Brain microvascular endothelial cell (primary cell): ENCODE results near the gene FNDC4.
A peak's percentile ranks its signal among the peaks of the same experiment; 100 is the strongest.

Experiments used
- DNase-seq: peaks from one replicate; pipeline ENCODE4 v3.0.0-alpha.2; 2020
- H3K27ac ChIP-seq: fragments of 250-450 bp; sonication (Bioruptor Pico); 2 replicates; pipeline ENCODE4 v1.5.1; 2020; ENCODE audit warnings: mild to moderate bottlenecking, moderate library complexity
- H3K27me3 ChIP-seq: fragments of 250-450 bp; sonication (Bioruptor Pico); replicated peaks from 2 replicates; pipeline ENCODE4 v1.5.1; 2020; ENCODE audit warnings: mild to moderate bottlenecking
- H3K36me3 ChIP-seq: fragments of 250-450 bp; sonication (Bioruptor Pico); replicated peaks from 2 replicates; pipeline ENCODE4 v1.5.1; 2020; ENCODE audit warnings: mild to moderate bottlenecking
- H3K4me3 ChIP-seq: 2 replicates; pipeline ENCODE4 v1.5.1; 2011; ENCODE audit warnings: low read depth, mild to moderate bottlenecking, control low read depth, low read length, moderate library complexity
- CTCF ChIP-seq: IDR thresholded peaks from 2 replicates; pipeline ENCODE4 v1.5.1; 2011; ENCODE audit warnings: low read depth, mild to moderate bottlenecking, moderate library complexity, low read length, control low read depth, inconsistent platforms; ENCODE audit errors: missing control alignments
- in situ Hi-C: cut with HindIII; loops from 2 replicates; pipeline ENCODE4 v1.10.0; 2017; ENCODE audit warnings: low sequenced_read_pairs, low pct_ligation_motif_present

Gene FNDC4

GRCh38 chr2:27497288-27497627 lies 2.3 kb upstream of the FNDC4 start:
- Histone ChIP-seq H3K27me3 (no peaks in the 10 kb centered on the region), H3K27ac (no peak overlapping the region), H3K36me3 (no peaks in the 10 kb centered on the region), H3K4me3 (no peak overlapping the region)
- in situ Hi-C loops, result no loop called here
- DNase-seq, result no peak
- no peak for TF ChIP-seq CTCF

DNA sequence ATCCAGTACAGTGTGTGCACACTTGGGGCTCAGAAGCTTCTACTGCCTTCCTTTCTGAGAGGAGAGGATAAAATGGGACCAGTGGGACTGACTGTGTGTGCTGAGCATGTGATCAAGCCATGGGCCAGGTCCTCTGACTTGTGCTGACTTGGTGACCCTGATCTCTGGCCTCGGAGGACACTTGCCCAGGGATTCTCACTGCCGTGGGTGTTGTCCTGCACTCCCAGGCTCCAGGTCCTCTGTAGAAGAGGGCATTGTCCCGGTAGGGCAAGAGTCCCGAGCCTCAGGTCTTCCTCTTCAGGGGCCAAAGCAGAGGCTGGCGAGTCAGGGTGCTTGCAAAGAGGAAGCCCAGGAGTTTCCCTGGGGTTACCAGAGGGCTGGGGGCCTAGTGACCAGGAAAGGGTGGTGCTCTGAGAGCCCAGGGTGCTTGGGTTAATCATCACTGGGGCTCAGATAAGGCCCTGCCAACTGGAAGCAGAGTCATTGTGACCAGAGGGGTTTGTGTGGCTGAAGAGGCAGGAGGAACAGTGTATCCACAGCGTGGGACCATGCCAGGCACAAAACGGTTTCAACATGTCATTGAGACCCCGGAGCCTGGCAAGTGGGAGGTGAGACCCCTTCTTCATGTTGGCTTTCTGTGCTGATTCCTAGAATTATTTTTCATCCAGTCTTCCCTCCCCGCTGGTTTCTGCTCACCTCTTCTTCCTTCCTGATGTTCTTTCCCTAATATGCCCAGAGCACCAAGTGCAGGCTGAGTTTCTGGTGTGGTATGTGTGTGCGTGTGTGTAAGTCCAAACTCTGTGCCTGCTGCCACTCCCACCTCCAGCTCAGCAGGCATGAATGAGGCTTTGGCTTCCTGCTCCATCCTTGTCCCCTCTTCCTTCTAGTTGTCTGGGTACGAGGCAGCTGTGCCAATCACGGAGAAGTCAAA lies 1.6 kb upstream of the FNDC4 start, which contains the start of gene GCKR:
Gene GCKR (plus strand): TSS at position 483 of the 931 bp plus-strand sequence. CDS start 66 bp downstream, at position 549.
- DNase-seq, result no peak
- no peak for TF ChIP-seq CTCF
- no peaks in the 10 kb centered on the region for H3K27me3 ChIP-seq
- no peak within 1 kb of the TSS for H3K4me3 ChIP-seq
- no peaks in the 10 kb centered on the region for H3K36me3 ChIP-seq
- no peak within 1 kb of the TSS for H3K27ac ChIP-seq
- in situ Hi-C loops, result no loop called here

- no peaks in the 10 kb centered on the region for H3K27me3 ChIP-seq
- no peak for TF ChIP-seq CTCF
- no peaks in the 10 kb centered on the region for H3K36me3 ChIP-seq
- no peak overlapping the region for H3K27ac ChIP-seq
- in situ Hi-C loops, result no loop called here
- no peak for DNase-seq
- no peak overlapping the region for H3K4me3 ChIP-seq
Observed at GRCh38 chr2:27495840-27496356, 898 bp upstream of the FNDC4 start.

DNA sequence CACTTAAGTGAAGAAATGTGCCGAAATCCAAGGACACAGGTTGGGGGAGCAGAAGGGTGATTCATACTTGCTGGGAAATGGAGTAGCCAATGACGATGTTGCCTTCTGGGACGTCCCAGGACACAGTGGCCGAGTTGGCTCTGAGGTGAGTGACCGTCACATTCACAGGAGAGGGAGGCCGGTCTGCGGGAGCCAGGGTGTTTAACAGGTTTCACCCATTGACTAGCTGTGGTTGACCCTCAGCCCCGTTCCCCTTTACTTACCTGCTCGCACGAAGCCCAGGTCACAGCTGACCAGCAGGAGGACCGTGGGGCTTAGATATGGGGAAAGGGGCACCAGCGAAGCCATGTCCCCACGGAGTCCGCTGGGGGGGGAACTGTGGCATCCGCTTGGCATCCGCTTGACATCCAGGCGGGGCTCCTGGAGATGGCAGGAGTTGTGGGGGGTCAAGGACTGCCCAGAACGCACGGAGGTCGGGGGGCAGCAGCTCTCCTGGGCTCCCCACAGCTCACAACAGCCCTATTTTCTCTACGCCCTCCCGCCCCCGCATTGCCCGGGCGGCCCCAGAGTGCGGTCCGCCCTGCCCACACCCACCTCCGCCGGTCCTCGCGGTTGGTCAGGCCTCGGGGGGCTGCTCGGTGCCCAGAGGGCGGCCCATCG lies 586 bp downstream of the FNDC4 start:
- Histone ChIP-seq H3K36me3 (no peaks in the 10 kb centered on the region), H3K27ac (no peak overlapping the region), H3K27me3 (no peaks in the 10 kb centered on the region), H3K4me3 (peak overlapping the region; percentile 69)
- in situ Hi-C loops, result no loop called here
- DNase-seq, result no peak
- TF ChIP-seq CTCF, result peak; percentile 40

- H3K4me3 ChIP-seq, result peak overlapping the region; percentile 69
- H3K36me3 ChIP-seq, result no peaks in the 10 kb centered on the region
- in situ Hi-C loops, result no loop called here
- no peak for DNase-seq
- no peak for TF ChIP-seq CTCF
- H3K27ac ChIP-seq, result no peak overlapping the region
- no peaks in the 10 kb centered on the region for H3K27me3 ChIP-seq
Observed at GRCh38 chr2:27493948-27494283, 1.1 kb downstream of the FNDC4 start.
